ENCODE measurements around the gene YPEL5.
"Not testable (repeated sequence)": the region's sequence is repeated elsewhere in the genome, so short reads cannot be mapped to it uniquely, and the experiment has no call there.

Gene YPEL5

DNA sequence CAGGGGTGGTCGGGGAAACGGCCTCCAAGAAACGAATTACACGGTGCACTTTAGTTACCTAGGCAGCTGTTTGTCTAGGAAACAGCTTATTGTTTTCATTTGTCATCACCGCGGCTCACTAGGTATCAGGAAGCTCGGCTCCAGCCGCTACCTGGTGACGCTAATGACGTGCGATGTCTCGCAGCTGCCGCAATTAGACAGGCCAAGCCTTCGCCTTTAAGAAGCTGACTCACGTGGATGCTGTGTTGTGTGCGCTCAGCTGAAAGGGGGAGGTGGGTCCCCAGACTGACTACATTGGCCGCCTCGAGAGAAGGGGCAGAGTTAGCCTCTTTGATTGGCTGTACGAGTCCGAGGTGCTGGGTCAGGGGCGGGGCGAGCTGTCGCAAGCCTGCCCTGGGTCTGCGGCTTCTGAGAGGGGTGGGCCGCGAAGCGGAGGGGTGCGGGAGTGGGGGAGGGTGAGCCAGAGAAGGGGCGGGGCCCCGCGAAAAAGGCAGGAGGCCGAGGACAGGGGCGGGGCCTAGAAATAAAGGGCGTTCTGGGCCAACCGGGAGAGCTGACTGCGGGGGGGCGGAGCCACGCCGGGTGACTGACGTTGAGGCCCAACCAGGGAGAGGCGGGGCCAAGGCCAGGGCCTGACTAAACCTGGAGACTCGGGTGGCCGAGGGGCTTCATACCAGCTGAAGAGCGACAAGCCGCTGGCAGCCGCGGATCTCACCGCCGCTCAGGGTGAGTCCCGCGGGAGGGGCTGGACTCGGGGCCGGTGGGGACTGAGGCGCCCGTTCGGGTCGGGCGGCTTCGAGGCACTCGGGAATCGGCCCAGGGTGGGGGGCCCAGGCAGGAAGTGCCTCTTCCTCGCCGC is at the start of gene YPEL5:
Gene YPEL5, plus strand, starts transcription at position 671 of the 859 bp plus-strand sequence. CDS start 9,645 bp downstream, outside the sequence.
- peak; percentile 99 for DNase-seq

DNA sequence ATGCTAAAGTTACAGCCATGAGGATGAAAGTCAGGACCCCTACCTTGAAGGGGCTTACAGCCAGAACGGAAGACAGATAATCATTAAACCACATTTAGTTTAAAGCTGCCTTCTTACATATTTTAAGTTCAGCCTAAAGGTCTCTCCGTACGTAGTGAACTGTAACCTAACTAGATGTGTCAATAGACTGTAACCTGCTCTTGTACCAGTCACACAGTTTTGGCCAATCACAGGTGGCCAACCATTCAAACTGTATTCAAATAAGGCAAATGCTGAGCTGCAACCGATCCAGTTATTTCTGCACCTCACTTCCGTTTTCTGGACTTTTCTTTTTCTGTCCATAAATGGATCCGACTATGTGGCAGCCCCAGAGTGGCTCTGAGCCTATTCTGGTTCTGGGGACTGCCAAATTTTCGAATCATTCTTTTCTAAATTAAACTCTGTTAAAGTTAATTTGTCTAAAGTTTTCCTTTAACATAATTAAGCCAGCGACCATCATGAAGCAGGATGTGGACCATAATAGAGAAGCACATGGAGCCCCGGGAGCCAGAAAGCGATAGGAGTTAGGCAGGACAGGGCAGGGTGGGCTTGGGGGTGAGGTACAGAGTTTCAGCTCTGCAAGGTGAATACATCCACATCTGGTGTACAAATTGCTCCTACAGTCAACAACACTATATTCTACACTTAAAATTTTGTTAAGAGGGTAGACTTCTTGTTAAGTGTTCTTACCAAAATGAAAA is 48.4 kb upstream of the YPEL5 start:
- no peak for DNase-seq

DNA sequence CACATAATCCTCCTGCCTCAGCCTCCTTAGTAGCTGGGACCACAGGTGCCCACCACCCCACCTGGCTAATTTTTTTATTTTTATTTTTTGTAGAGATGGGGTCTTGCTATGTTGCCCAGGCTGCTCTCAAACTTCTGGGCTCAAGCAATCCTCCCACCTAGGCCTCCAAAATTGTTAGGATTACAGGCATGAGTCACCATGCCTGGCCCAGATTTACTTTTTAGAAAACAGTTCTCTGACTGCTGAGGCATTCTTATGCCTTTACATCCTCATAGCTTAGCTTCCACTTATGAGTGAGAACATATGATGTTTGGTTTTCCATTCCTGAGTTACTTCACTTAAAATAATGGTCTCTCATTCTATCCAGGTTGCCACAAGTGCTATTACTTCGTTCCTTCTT is 47.4 kb upstream of the YPEL5 start:
- not testable (repeated sequence) for DNase-seq

DNA sequence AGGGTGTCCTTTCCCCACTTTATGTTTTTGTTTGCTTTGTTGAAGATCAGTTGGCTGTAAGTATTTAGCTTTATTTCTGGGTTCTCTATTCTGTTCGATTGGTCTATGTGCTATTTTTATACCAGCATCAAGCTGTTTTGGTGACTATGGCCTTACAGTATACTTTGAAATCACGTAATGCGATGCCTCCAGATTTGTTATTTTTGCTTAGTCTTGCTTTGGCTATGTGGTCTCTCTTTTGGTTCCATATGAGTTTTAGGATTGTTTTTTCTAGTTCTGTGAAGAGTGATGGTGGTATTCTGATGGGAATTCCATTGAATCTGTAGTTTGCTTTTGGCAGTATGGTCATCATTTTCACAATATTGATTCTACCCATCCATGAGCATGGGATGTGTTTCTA is 46.1 kb upstream of the YPEL5 start:
- DNase-seq = not testable (repeated sequence)

DNA sequence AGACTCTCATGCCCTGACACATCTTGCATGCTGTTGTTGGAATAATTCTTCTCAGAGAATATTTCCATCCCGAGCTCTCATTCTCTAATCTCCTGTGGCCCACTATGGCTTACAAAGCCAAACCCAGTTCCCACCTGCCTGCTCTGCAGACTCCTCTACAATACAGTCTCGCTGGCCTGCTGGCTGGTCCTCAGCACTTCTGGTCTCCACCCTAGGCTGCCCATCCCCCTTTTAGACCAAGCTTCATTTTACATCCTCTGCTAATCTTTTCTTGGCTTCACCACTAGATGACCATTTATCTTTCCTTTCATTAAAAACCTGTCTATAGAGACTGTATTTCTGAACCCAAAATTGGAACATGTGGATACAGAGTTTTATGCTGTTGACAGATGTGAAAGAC is 42.5 kb upstream of the YPEL5 start:
- no peak for DNase-seq

DNA sequence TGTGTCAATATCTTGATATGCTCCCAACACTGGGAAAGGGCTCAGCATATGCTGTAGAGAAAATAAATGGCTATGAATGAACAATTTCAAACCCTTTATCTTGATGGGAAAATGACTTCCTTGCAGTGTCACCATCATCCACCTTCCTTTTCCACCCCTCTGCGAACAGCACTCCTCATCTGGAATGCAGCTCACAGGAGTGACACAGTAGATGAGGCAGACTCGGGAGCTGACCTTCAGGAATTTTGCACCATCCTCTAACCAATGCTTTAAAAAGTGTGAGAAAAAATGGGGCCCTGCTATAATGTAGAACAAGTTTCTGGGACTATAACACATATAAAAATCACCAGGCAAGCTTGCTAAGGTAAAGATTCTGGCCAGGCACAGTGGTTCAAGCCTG is 41.3 kb upstream of the YPEL5 start:
- DNase-seq = no peak

DNA sequence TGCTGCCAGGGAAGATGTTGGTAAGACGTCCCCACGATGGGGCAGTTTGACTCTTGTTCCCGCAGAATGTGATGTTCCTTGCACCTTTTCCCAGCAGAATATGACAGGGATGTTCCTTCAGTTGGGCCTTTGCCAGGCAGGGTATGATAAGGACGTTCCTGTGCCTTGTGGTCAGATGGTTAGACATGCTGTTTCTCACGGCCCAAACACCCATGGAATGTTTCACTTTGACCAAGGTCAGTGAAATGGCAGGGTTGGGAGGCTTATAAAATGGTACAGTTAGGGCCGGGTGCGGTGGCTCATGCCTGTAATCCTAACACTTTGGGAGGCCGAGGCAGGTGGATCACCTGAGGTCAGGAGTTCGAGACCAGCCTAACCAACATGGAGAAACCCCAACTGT is 40.3 kb upstream of the YPEL5 start:
- DNase-seq = no peak

DNA sequence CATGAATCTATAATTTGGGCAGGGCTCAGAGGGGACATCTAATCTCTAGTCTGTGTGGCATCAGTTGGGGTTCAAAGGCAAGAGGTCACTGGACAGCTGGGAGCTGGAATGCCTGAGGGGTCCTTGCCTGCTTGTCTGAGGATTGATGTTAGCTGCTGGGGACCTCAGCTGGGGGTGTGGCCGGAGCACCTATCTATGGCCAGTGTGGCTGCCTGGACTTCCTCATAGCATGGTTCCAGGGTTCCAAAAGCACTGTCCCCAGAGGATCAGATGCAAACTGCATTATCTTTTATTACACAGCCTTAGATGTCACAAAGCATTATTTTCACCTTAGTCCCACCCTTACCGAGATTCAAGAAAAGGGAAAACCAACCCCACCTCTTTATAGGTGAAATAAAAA is 38.6 kb upstream of the YPEL5 start:
- no peak for DNase-seq

DNA sequence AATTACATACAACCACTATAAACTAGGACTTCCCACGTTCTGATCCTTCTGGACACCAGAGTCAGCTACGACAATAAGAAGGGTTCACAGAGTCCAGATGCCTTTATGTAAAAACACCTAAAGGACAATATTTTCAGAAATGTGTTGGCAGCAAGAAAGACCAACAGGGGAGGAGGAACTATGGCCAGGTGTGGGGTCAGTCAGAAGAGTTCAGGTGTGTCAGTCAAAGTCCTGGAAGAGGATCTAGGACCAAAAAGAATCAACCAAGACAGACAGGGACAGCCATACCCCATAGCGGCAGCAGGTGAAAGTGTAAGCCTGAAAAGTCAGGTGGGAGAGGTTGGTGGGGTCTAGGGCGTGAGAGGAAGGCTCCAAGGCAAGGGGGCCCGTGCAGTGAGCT is 38.0 kb upstream of the YPEL5 start:
- no peak for DNase-seq

DNA sequence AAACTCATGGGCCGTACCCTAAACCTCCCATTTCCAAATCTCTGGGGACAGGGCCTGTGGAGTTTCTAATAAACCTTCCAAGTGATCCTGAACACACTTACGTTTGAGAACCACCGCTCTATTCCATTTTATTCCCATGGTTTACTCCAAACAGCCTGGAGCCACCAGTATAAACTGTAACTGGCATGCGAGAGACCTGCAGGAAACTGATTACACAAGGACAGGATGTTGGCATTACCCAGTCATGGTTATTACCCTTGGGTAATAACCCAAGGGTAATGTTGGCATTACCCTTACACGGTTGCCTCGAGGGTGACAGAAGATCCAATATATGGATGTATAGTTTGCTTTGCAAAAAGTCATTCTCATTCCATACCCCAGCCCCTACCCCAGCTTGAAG is 37.0 kb upstream of the YPEL5 start:
- no peak for DNase-seq

DNA sequence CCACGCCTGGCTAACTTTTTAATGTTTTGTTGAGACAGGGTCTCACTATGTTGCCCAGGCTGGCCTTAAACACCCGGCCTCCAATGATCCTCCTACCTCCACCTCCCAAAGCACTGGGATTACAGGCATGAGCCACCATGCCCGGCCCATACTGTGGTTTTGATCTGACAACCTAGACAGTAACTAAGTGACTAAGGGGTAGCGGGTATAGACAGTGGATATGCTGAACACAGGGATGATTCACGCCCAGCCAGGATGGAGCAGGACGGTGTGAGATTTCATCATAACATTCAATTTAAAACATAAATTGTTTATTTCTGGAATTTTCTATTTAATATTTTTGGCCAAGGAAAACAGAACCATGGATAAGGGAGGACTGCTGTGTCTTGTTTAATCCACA is 36.0 kb upstream of the YPEL5 start:
- no peak for DNase-seq

DNA sequence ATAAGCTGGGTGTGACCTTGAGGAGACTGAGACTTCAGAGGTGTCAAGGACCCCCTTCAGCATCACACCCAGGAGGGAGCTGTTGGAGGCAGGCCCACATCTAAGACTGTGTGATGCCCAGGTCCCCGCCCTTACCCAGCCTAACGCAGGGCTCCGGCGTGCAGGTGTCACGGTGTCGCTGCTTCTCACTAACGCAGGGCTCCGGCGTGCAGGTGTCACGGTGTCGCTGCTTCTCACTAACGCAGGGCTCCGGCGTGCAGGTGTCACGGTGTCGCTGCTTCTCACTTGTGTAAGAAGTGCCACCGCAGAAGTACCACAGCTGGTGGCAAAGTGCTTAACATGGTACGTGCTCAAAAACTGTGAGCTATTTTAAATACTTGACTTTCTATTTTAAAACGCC is 35.6 kb upstream of the YPEL5 start:
- not testable (repeated sequence) for DNase-seq

DNA sequence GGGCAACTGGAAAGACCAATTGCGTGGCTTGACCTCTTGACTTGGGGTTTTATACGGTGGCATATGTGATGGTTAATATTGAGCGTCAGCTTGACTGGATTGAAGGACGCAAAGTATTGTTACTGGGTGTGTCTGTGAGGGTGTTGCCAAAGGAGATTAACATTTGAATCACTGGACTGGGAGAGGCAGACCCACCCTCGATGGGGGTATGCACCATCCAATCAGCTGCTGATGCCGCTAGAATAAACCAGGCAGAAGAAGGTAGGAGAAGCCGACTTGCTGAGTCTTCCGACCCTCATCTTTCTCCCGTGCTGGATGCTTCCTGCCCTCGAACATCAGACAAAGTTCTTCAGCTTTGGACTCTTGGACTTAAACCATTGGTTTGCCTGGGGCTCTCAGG is 34.2 kb upstream of the YPEL5 start:
- no peak for DNase-seq

DNA sequence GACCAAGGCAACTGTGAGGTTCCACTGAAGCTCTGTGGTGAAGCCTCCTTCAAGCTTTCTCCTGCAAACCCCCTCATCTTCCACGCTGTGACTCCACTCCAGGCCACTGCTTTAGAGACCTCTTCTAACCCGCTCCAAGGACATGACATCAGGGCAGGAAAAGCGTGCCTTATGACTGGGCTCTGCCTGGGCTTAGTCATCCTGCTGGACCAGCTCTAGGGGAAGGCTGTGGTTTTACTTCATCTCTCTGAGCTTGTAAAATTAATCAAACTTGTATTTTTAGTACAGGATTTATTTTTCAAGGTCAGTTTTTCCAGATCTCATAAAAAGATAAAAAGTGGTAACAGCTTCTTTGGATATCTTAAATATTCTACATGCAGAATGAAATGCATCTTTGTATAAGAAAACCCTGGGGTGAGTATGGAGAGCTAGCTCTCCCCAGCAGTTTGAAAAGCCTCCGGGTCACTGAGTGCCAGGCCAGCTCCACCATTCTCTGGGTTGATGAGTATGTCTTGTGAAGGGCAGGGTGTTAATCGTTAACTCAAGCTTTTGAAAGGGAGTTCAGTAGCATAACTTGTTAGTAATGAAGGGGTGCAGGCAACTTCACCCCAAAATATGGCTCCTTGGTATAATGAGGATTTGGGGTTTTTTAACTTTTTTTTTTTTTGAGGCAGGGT is 33.1 kb upstream of the YPEL5 start:
- DNase-seq = no peak

DNA sequence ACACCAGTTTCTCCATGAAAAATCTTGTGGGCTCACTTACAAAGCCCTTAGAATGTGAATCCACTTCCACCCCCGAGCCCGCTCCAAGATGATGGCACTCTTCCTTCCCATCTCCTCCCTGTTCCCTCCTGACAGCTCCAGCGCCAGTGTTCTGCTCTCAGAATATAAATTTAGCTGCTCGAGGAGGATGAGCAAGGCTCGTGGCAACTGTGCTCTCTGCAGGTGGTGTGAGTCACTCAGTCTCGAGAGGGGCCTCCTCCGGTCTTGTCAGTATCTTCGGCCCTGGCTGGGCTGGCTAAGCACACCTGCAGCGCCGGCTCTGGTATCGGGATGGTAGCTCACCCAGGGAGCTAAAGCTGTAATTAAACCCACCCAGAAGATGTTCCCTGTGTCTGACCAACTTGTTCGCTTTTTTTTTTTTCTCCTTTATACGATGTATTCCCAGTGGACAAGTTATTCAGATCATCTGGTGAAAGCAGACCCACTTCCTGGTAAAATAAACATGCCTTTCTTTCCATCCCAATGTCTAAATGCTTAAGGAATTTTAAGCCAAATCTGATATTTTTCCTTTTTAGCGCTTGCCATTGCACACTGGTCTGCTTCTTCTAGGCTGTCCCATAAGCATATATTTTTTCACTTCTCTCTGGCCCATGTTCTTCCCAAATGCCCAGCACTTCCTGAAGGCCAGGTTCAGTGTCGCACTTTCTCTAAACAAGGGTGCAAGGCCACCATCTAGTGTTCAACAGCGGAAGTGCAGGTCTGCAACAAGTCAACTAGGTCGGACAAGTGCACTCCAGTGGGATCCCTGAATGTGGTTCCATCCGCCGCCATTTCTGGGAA is 31.4 kb upstream of the YPEL5 start:
- peak; percentile 59 for DNase-seq

DNA sequence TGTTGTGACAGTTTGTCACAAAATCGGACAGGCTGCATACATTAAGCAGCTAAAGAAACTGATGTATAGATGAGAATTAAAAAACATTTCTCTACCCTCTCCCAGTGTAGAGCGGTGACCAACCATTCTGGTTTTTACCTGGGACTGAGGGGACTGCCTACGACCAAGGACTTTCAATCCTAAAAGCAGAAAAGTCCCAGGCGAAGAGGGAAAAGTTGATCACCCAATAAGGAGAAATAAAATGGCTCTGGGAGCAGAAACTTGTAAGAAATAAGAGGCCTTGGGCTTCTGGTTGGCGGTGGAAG is 30.9 kb upstream of the YPEL5 start:
- DNase-seq = no peak

DNA sequence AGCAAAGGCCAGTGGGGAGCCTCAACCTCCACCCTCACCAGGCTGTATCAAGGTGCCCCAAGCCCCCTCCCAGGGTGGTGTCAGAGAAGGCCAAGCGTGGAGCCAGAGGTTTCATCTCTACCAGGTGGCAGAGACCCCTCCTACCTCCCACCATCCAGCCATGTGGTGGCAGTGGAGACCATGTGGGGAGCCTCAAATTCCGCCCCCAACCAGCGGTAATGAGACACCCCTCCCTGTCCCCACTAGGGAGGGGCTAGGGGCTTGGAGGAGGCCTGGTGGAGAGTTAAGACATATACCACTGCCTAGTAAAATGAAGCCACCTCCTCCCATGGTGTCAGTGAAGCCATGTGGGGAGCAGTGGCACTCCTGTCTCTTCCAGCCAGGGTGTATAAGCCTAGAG is 24.4 kb upstream of the YPEL5 start:
- no peak for DNase-seq

DNA sequence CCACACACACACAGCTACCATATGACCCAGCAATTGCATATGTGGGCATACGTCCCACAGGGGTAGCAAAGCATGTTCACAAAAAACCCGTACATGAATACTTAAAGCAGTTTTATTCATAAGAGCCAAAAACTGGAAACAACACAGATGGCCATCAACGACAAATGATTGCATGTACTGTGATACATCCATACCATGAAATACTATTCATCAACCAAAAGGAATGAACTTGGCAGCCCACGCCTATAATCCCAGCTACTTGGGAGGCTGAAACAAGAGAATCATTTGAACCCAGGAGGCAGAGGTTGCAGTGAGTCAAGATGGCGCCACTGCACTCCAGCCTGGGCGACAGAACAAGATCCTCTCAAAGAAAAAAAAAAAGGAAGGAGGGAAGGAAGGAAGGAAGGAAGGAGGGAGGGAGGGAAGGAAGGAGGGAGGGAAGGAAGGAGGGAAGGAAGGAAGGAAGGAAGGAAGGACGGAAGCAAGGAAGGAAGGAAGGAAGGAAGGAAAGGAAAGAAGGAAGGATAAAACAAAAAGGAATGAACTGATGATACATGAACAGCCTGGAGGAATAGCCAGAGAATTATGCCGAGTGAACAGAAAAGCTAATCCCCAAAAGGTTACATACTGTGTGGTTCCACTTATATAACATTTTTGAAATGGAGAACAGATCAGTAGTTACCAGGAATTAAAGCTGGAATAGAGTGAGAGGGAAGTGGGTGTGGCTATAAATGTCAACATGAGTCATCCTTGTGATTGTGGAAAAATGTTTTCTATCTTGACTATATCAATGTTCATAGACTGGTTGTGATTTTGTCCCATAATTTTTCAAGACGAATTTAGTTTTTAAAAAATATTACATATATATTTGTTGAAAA is 19.6 kb upstream of the YPEL5 start:
- DNase-seq = no peak

DNA sequence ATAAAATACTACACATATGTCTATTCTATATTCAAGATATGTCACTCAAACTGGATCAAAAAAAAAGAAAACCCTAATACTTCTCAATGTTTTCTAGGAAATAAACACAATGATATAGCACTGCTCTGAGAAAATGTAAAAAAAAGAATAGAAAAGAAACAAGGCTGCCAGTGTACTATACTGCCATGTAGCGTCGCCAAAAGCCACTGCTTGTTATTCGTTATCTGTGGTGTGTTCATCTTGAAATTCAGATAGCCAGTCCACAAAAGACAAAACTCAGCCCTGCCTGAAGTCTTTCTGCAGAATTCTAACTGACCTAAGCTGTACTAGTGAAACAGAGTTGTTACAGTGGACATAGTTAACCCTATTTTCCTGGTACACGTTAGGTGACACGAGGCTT is 12.2 kb upstream of the YPEL5 start:
- DNase-seq = no peak

DNA sequence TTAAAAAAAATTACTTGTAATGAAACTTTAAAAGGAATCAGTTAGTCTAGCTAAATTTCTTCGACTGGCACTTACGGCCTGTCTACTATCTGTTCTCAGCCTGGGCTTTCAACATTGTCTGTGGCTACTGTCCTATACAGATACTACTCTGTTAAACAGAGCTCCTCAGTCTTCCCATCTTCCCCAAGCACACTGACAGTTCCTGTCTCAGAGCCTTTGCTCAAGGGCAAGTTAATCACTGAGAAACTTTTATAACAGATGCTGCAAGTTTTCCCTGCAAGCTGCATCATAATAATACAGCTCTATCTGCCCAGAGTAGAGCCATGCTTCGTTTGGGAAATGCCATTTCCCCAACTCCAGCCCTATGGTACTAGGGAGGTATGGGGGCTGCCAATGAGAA is 11.3 kb upstream of the YPEL5 start:
- no peak for DNase-seq

DNA sequence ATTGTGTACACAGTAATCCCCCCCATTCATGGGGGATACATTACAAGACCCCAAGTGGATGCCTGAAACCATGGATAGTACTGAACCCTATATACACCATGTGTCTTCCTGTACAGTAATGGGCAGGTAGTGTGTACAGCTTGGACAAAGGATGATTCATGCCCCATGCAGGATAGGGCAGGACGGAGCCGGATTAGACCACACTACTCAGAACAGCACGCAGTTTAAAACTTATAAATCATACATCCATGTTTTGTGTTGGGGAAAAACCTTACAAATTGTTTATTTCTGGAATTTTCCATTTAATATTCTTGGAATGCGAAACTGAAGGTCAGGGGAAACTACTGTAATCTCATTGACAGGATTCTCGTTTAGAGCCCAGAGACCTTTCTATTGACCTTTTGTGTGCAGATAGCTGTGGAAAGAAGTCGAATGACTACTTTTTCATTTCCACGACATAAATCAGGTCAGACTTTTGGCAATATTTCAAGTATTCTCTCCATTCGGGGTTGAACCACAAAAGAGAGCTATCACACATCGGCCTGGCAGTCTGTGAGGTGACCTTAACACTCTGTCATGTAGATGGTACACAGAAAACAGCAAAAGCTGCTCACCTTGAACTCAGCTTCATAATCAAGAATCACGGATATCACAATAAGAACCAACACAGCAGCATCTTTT is 9.9 kb upstream of the YPEL5 start:
- DNase-seq = no peak

Measured in stimulated activated CD4-positive, alpha-beta T cell treated with anti-CD3 and anti-CD28 coated beads, Interleukin-1b, Interleukin-23, amount 100 ng/mL, for 48 hours (primary cell).